Measurements from ENCODE around the gene WDR48. TPM values are rescaled to one million over a fixed set of nuclear protein-coding genes. Genes with fewer than 3 reads are reported as not detected.
"Not testable (repeated sequence)": the region's sequence is repeated elsewhere in the genome, so short reads cannot be mapped to it uniquely, and the experiment has no call there.

The WDR48 gene
- total and polyA plus RNA-seq, 8 donors: 6.3 to 25.8 (median 15.4) TPM

GRCh38 chr3:39038165-39038564 lies 13.7 kb upstream of the WDR48 start:
- DNase-seq (no peak), FAIRE-seq (no peak), ATAC-seq (no peak)
- no peak overlapping the region for H3K27ac ChIP-seq
- no peaks in the 10 kb centered on the region for H3K4me1 ChIP-seq
- no peaks in the 10 kb centered on the region for H3K36me3 ChIP-seq
- H3K27me3 ChIP-seq: no peaks in the 10 kb centered on the region
- H3K9me3 ChIP-seq: no peaks in the 10 kb centered on the region
- H3K4me3 ChIP-seq: no peak overlapping the region
- intact Hi-C loops (cut with DNase I): no loop called here
- no peak for TF ChIP-seq CTCF (IDR thresholded peaks at IDR 0.05)

GRCh38 chr3:39050029-39050428 lies 1.8 kb upstream of the WDR48 start:
- Histone ChIP-seq H3K4me3 (no peak overlapping the region), H3K4me1 (peaks cover 0 to 11% (median 0%) of the 10 kb centered on the region in 3 donors), H3K36me3 (no peaks in the 10 kb centered on the region), H3K27ac (no peak overlapping the region), H3K9me3 (no peaks in the 10 kb centered on the region), H3K27me3 (no peaks in the 10 kb centered on the region)
- intact Hi-C loops (cut with DNase I): no loop called here
- no peak for ATAC-seq
- no peak for FAIRE-seq
- no peak for DNase-seq
- no peak for TF ChIP-seq CTCF (IDR thresholded peaks at IDR 0.05)

- no peak for FAIRE-seq
- Histone ChIP-seq H3K27me3 (no peaks in the 10 kb centered on the region), H3K4me1 (peaks cover 0 to 11% (median 0%) of the 10 kb centered on the region in 3 donors), H3K4me3 (peak overlapping the region; percentile 80 to 100 (median 96)), H3K27ac (peak overlapping the region in 1 of 4 donors; percentile 90), H3K36me3 (no peaks in the 10 kb centered on the region), H3K9me3 (no peaks in the 10 kb centered on the region)
- DNase-seq: no peak
- no peak for TF ChIP-seq CTCF (IDR thresholded peaks at IDR 0.05)
- no peak for ATAC-seq
- 1% methylated on average over 11 of the region's 11 CpGs for WGBS, 2 donors
- intact Hi-C loops (cut with DNase I): no loop called here
Observed at GRCh38 chr3:39052583-39052982, 767 bp downstream of the WDR48 start.

GRCh38 chr3:39053696-39054095 lies 1.9 kb downstream of the WDR48 start:
- no peak for TF ChIP-seq CTCF (IDR thresholded peaks at IDR 0.05)
- no peaks in the 10 kb centered on the region for H3K36me3 ChIP-seq
- intact Hi-C loops (cut with DNase I): no loop called here
- no peak overlapping the region for H3K4me3 ChIP-seq
- FAIRE-seq: no peak
- 59 to 62% methylated on average over 2 of the region's 2 CpGs for WGBS, 2 donors
- peaks cover 0 to 11% (median 0%) of the 10 kb centered on the region in 3 donors for H3K4me1 ChIP-seq
- H3K9me3 ChIP-seq: no peaks in the 10 kb centered on the region
- no peak for ATAC-seq
- no peak overlapping the region for H3K27ac ChIP-seq
- no peak for DNase-seq
- H3K27me3 ChIP-seq: no peaks in the 10 kb centered on the region

- no peak overlapping the region for H3K4me3 ChIP-seq
- H3K36me3 ChIP-seq: no peaks in the 10 kb centered on the region
- H3K9me3 ChIP-seq: no peaks in the 10 kb centered on the region
- no peak for TF ChIP-seq CTCF (IDR thresholded peaks at IDR 0.05)
- intact Hi-C loops (cut with DNase I): no loop called here
- no peak for FAIRE-seq
- 72 to 80% methylated on average over 3 of the region's 3 CpGs for WGBS, 2 donors
- no peak for ATAC-seq
- no peak for DNase-seq
- H3K27ac ChIP-seq: no peak overlapping the region
- H3K4me1 ChIP-seq: peaks cover 0 to 11% (median 0%) of the 10 kb centered on the region in 3 donors
- H3K27me3 ChIP-seq: no peaks in the 10 kb centered on the region
Observed at GRCh38 chr3:39056151-39056550, 4.3 kb downstream of the WDR48 start.

- H3K9me3 ChIP-seq; H3K4me3 ChIP-seq; H3K27me3 ChIP-seq; H3K36me3 ChIP-seq; H3K4me1 ChIP-seq; FAIRE-seq; ATAC-seq; H3K27ac ChIP-seq; DNase-seq; intact Hi-C loops (cut with DNase I): not testable (repeated sequence)
- 83 to 86% methylated on average over 2 of the region's 2 CpGs for whole genome bisulfite sequencing, 2 donors
Observed at GRCh38 chr3:39061228-39061627, 9.4 kb downstream of the WDR48 start.

All from pancreas (tissue), 10 donors.